Measurements from ENCODE around the gene IP6K2.

- TF ChIP-seq CTCF (IDR thresholded peaks at IDR 0.05) (no peak), POLR2AphosphoS5 (IDR thresholded peaks at IDR 0.05) (no peak), EP300 (IDR thresholded peaks at IDR 0.05) (no peak), POLR2A (IDR thresholded peaks at IDR 0.05) (no peak)
These were observed 10.5 kb upstream of the IP6K2 start for GRCh38 chr3:48727511-48727910.

Data from stomach (tissue), 4 donors.